GM12892 (cell line): ENCODE data around the gene OGFRL1.
"Not testable (repeated sequence)": the region's sequence is repeated elsewhere in the genome, so short reads cannot be mapped to it uniquely, and the experiment has no call there.

Source experiments
- DNase-seq: peaks from one replicate; pipeline ENCODE4 v3.0.0; 2011; ENCODE audit not compliant: insufficient read length
- FAIRE-seq: peaks from 2 replicates; lab custom pipeline; 2011; peaks lifted over from hg19 to GRCh38; lab: Jason Lieb, UNC
- POLR2A ChIP-seq: IDR thresholded peaks from 2 replicates; pipeline ENCODE4 v1.6.1; 2011; ENCODE audit warnings: low read depth, low read length, control low read depth
- POLR2AphosphoS5 ChIP-seq: IDR thresholded peaks from 2 replicates; pipeline ENCODE4 v1.6.1; 2011; ENCODE audit warnings: low read depth, low read length, control low read depth
- TAF1 ChIP-seq: IDR thresholded peaks from 2 replicates; pipeline ENCODE4 v1.6.1; 2011; ENCODE audit warnings: low read depth, mild to moderate bottlenecking, control low read depth, low read length, borderline replicate concordance

The OGFRL1 gene

GRCh38 chr6:71259888-71260604 is 28.6 kb upstream of the OGFRL1 start:
- TF ChIP-seq POLR2AphosphoS5 (no peak), TAF1 (no peak), POLR2A (no peak)
- FAIRE-seq, result no peak
- no peak for DNase-seq

GRCh38 chr6:71262914-71263313 is 25.7 kb upstream of the OGFRL1 start:
- no peak for DNase-seq
- no peak for TF ChIP-seq TAF1
- TF ChIP-seq POLR2A, result no peak
- no peak for TF ChIP-seq POLR2AphosphoS5
- FAIRE-seq, result no peak

GRCh38 chr6:71266392-71266791 is 22.2 kb upstream of the OGFRL1 start:
- DNase-seq, FAIRE-seq: not testable (repeated sequence)

- peak; percentile 57 for FAIRE-seq
- DNase-seq, result no peak
- no peak for TF ChIP-seq POLR2A
- no peak for TF ChIP-seq POLR2AphosphoS5
- no peak for TF ChIP-seq TAF1
These were observed 19.7 kb upstream of the OGFRL1 start for GRCh38 chr6:71268735-71269437.

GRCh38 chr6:71277926-71278600 is 10.5 kb upstream of the OGFRL1 start:
- DNase-seq (no peak), FAIRE-seq (no peak)

GRCh38 chr6:71279321-71279720 is 9.3 kb upstream of the OGFRL1 start:
- FAIRE-seq (no peak), DNase-seq (no peak)
- TF ChIP-seq TAF1 (no peak), POLR2AphosphoS5 (no peak), POLR2A (no peak)

More at GRCh38 chr6:71277926-71278600, 10.5 kb upstream of the OGFRL1 start:
- TF ChIP-seq POLR2AphosphoS5 (no peak), TAF1 (no peak), POLR2A (no peak)

GRCh38 chr6:71279740-71280139 is 8.9 kb upstream of the OGFRL1 start:
- TF ChIP-seq TAF1 (no peak), POLR2A (no peak), POLR2AphosphoS5 (no peak)
- no peak for FAIRE-seq
- DNase-seq, result no peak

- FAIRE-seq, result no peak
- no peak for TF ChIP-seq POLR2AphosphoS5
- TF ChIP-seq POLR2A, result no peak
- TF ChIP-seq TAF1, result no peak
These were observed 7.9 kb upstream of the OGFRL1 start for GRCh38 chr6:71280701-71281100.

GRCh38 chr6:71284785-71285184 is 3.8 kb upstream of the OGFRL1 start:
- DNase-seq (no peak), FAIRE-seq (no peak)
- TF ChIP-seq POLR2A, result no peak
- TF ChIP-seq TAF1, result no peak
- TF ChIP-seq POLR2AphosphoS5, result no peak

More at GRCh38 chr6:71280701-71281100, 7.9 kb upstream of the OGFRL1 start:
- no peak for DNase-seq

GRCh38 chr6:71287038-71287437 is 1.6 kb upstream of the OGFRL1 start:
- no peak for DNase-seq
- no peak for FAIRE-seq
- TF ChIP-seq TAF1 (no peak), POLR2A (no peak), POLR2AphosphoS5 (no peak)

GRCh38 chr6:71287926-71288227 is 734 bp upstream of the OGFRL1 start:
- TF ChIP-seq POLR2A (no peak), TAF1 (no peak), POLR2AphosphoS5 (no peak)
- no peak for DNase-seq
- peak; percentile 46 for FAIRE-seq
